SK-N-MC (cell line): Measurements from ENCODE around the gene CD59.

Experiments
- EZH2 ChIP-seq: fragments of 200-600 bp; sonication (generic); IDR thresholded peaks from one replicate; pipeline ENCODE4 v1.6.1; 2017; ENCODE audit warnings: antibody characterized with exemption
- POLR2AphosphoS5 ChIP-seq: IDR thresholded peaks from 2 replicates; pipeline ENCODE4 v1.6.1; 2012; ENCODE audit warnings: mild to moderate bottlenecking, low read depth, low read length, borderline replicate concordance

- no peak for TF ChIP-seq EZH2
- no peak for TF ChIP-seq POLR2AphosphoS5
These were observed 71.4 kb downstream of the CD59 start for GRCh38 chr11:33664827-33665226.
